Tibial nerve (tissue), 4 donors: Measurements from ENCODE around the gene GRAMD4.

Source experiments
- EP300 ChIP-seq, 2 donors: sonication (generic); formaldehyde crosslinking; IDR thresholded peaks; one replicate each; pipeline ENCODE4 v1.6.1; 2017; ENCODE audit warnings: antibody characterized with exemption in 2 of 2, mild to moderate bottlenecking in 1 of 2
- POLR2A ChIP-seq, 2 donors: fragments of 450-650 bp; IDR thresholded peaks; one replicate each; pipeline ENCODE4 v1.6.1; 2017; ENCODE audit warnings: antibody characterized with exemption in 2 of 2, mild to moderate bottlenecking in 2 of 2, moderate library complexity in 2 of 2
- TF ChIP-seq, protein P1 (sequence below), 5 experiments: fragments of 200-600 bp in 3 of 5; fragments of 450-650 bp in 2 of 5; sonication (generic) in 3 of 5; IDR thresholded peaks; one replicate each; pipeline ENCODE4 v1.5.1; 2016 to 2019; ENCODE audit warnings: antibody characterized with exemption in 5 of 5, mild to moderate bottlenecking in 3 of 5, moderate library complexity in 2 of 5

DNA sequence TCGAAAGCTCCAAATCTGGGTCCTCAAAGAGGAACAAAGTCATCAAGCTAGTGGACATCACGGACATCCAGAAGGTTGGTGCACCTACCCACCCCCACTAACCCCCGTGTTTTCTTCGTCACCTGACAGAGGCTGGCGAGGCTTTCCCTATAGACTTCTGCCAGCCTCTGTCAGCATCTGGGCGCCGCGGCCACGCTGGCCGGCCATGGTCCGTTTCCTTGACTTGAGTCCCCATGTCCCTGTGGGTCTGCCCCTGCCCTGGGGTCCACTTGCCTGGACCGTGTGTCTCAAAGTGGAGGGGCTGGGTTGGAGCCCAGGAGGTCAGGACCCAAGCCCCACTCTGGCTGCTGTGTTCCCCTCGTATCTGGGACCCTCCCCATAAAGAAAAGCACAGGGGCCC is 55.3 kb downstream of the GRAMD4 start:
- TF ChIP-seq POLR2A (IDR thresholded peaks at IDR 0.05), result no peak
- TF ChIP-seq, protein P1, sequence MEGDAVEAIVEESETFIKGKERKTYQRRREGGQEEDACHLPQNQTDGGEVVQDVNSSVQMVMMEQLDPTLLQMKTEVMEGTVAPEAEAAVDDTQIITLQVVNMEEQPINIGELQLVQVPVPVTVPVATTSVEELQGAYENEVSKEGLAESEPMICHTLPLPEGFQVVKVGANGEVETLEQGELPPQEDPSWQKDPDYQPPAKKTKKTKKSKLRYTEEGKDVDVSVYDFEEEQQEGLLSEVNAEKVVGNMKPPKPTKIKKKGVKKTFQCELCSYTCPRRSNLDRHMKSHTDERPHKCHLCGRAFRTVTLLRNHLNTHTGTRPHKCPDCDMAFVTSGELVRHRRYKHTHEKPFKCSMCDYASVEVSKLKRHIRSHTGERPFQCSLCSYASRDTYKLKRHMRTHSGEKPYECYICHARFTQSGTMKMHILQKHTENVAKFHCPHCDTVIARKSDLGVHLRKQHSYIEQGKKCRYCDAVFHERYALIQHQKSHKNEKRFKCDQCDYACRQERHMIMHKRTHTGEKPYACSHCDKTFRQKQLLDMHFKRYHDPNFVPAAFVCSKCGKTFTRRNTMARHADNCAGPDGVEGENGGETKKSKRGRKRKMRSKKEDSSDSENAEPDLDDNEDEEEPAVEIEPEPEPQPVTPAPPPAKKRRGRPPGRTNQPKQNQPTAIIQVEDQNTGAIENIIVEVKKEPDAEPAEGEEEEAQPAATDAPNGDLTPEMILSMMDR (IDR thresholded peaks at IDR 0.05), result no peak
- no peak for TF ChIP-seq EP300 (IDR thresholded peaks at IDR 0.05)
